H1 (cell line): Measurements from ENCODE around the gene AKR1C2. TPM values are rescaled to one million over a fixed set of nuclear protein-coding genes. Genes with fewer than 3 reads are reported as not detected.
"Not testable (repeated sequence)": the region's sequence is repeated elsewhere in the genome, so short reads cannot be mapped to it uniquely, and the experiment has no call there.

Source experiments
- CTCF ChIA-PET: fragments of 300-600 bp; sonication (Branson Sonifier 250); formaldehyde crosslinking; loops from one replicate; lab custom pipeline; 2021; ENCODE audit not compliant: partially characterized antibody; lab: Charles Lee
- POLR2A ChIA-PET: fragments of 300-600 bp; sonication (Branson Sonifier 250); formaldehyde crosslinking; loops from one replicate; lab custom pipeline; 2021; ENCODE audit warnings: inconsistent platforms; ENCODE audit not compliant: partially characterized antibody; lab: Charles Lee
- DNase-seq, 2 experiments: peaks; one replicate each; pipeline versions ENCODE4 v3.0.0 to v3.0.0-alpha.2; 2010 to 2022; ENCODE audit warnings: low spot score in 2 of 2, low read depth in 1 of 2, mixed read lengths in 1 of 2
- FAIRE-seq: peaks from 2 replicates; lab custom pipeline; 2011; peaks lifted over from hg19 to GRCh38; lab: Jason Lieb, UNC
- H2AFZ ChIP-seq: 2 replicates; pipeline ENCODE4 v1.8.1; 2012; ENCODE audit warnings: low read length, inconsistent platforms
- H2AK5ac ChIP-seq: 2 replicates; pipeline ENCODE4 v1.6.1; 2013; ENCODE audit warnings: low read depth, low read length
- H2BK120ac ChIP-seq: replicated peaks from 2 replicates; pipeline ENCODE3; 2013; ENCODE audit warnings: low read depth, low read length, inconsistent platforms
- H2BK12ac ChIP-seq: 2 replicates; pipeline ENCODE4 v1.6.1; 2013; ENCODE audit warnings: low read depth, low read length
- H2BK15ac ChIP-seq: 2 replicates; pipeline ENCODE4 v1.6.1; 2013; ENCODE audit warnings: low read length
- H2BK20ac ChIP-seq: 2 replicates; pipeline ENCODE4 v1.6.1; 2013; ENCODE audit warnings: low read length
- H2BK5ac ChIP-seq: 2 replicates; pipeline ENCODE4 v1.6.1; 2013; ENCODE audit warnings: low read depth, low read length
- H3K14ac ChIP-seq: 2 replicates; pipeline ENCODE4 v1.6.1; 2013; ENCODE audit warnings: inconsistent platforms; ENCODE audit not compliant: insufficient read length
- H3K18ac ChIP-seq: 2 replicates; pipeline ENCODE4 v1.6.1; 2013; ENCODE audit warnings: low read length; ENCODE audit errors: extremely low read depth
- H3K23ac ChIP-seq: 2 replicates; pipeline ENCODE4 v1.6.1; 2013; ENCODE audit warnings: inconsistent platforms; ENCODE audit not compliant: insufficient read length
- H3K23me2 ChIP-seq: 2 replicates; pipeline ENCODE4 v1.6.1; 2013; ENCODE audit warnings: low read depth, low read length
- H3K27ac ChIP-seq: 2 replicates; pipeline ENCODE4 v1.6.1; 2011; ENCODE audit warnings: low read depth, low read length, inconsistent platforms
- H3K27me3 ChIP-seq, 4 experiments: replicated peaks in 1 of 4; 1 replicate in 1 of 4; 2 replicates in 3 of 4; pipeline versions ENCODE4 v1.6.1 to v1.8.1; 2011 to 2013; ENCODE audit warnings: low read length in 3 of 4, mild to moderate bottlenecking in 3 of 4, inconsistent platforms in 2 of 4, mixed read lengths in 2 of 4, moderate library complexity in 1 of 4; ENCODE audit not compliant: control insufficient read depth in 3 of 4, insufficient read depth in 3 of 4; ENCODE audit errors: extremely low read depth in 1 of 4
- H3K36me3 ChIP-seq, 4 experiments: 2 replicates each; pipeline versions ENCODE4 v1.6.1 to v1.8.1; 2011 to 2013; ENCODE audit warnings: mild to moderate bottlenecking in 4 of 4, low read length in 3 of 4, moderate library complexity in 2 of 4, control low read depth in 1 of 4, inconsistent platforms in 1 of 4; ENCODE audit not compliant: insufficient read depth in 4 of 4, control insufficient read depth in 2 of 4
- H3K4ac ChIP-seq: replicated peaks from 2 replicates; pipeline ENCODE3; 2013; ENCODE audit warnings: low read length, low read depth, mixed read lengths, inconsistent platforms; ENCODE audit not compliant: insufficient read length
- H3K4me1 ChIP-seq, 4 experiments: replicated peaks in 1 of 4; 1 replicate in 1 of 4; 2 replicates in 3 of 4; pipeline versions ENCODE4 v1.6.1 to v1.8.1; 2011 to 2013; ENCODE audit warnings: low read length in 3 of 4, inconsistent platforms in 2 of 4, mixed read lengths in 1 of 4; ENCODE audit not compliant: insufficient read depth in 4 of 4, control insufficient read depth in 3 of 4
- H3K4me2 ChIP-seq, 2 experiments: 2 replicates each; pipeline versions ENCODE4 v1.6.1 to v1.8.1; 2011 to 2013; ENCODE audit warnings: low read depth in 2 of 2, low read length in 2 of 2, control low read depth in 1 of 2, inconsistent platforms in 1 of 2, mild to moderate bottlenecking in 1 of 2; ENCODE audit not compliant: insufficient read depth in 1 of 2
- H3K4me3 ChIP-seq, 4 experiments: fragments of 200-600, 300-600 bp in 1 of 4; sonication (generic), shearing (Covaris generic), sonication (Bioruptor Twin) in 1 of 4; 2 replicates each; pipeline versions ENCODE4 v1.5.1 to v1.8.1; 2011 to 2016; ENCODE audit warnings: low read length in 4 of 4, low read depth in 3 of 4, control low read depth in 2 of 4, inconsistent platforms in 2 of 4, mild to moderate bottlenecking in 2 of 4, mixed read lengths in 1 of 4, moderate library complexity in 1 of 4; ENCODE audit not compliant: insufficient read depth in 2 of 4; ENCODE audit errors: extremely low read depth in 1 of 4
- H3K56ac ChIP-seq: replicated peaks from 2 replicates; pipeline ENCODE3; 2013; ENCODE audit warnings: low read depth, mild to moderate bottlenecking, mixed read lengths, low read length, inconsistent platforms; ENCODE audit not compliant: insufficient read length
- H3K79me1 ChIP-seq: 2 replicates; pipeline ENCODE4 v1.6.1; 2013; ENCODE audit warnings: low read depth, low read length, control low read depth
- H3K79me2 ChIP-seq, 2 experiments: 2 replicates each; pipeline versions ENCODE4 v1.6.1 to v1.8.1; 2012 to 2013; ENCODE audit warnings: low read length in 2 of 2, mild to moderate bottlenecking in 2 of 2, inconsistent platforms in 1 of 2; ENCODE audit not compliant: insufficient read depth in 2 of 2, control insufficient read depth in 1 of 2
- H3K9ac ChIP-seq, 4 experiments: replicated peaks in 1 of 4; 1 replicate in 1 of 4; 2 replicates in 3 of 4; pipeline versions ENCODE4 v1.6.1 to v1.8.1; 2011 to 2013; ENCODE audit warnings: low read depth in 3 of 4, low read length in 3 of 4, control low read depth in 2 of 4, mild to moderate bottlenecking in 2 of 4, moderate library complexity in 2 of 4, inconsistent platforms in 1 of 4; ENCODE audit errors: extremely low read depth in 1 of 4
- H3K9me3 ChIP-seq, 2 experiments: 2 replicates each; pipeline versions ENCODE4 v1.6.1 to v1.8.1; 2012 to 2013; ENCODE audit warnings: mild to moderate bottlenecking in 2 of 2, moderate library complexity in 2 of 2, control low read depth in 1 of 2, inconsistent platforms in 1 of 2, low read depth in 1 of 2, low read length in 1 of 2, mixed read lengths in 1 of 2; ENCODE audit not compliant: insufficient read depth in 2 of 2
- H4K20me1 ChIP-seq, 2 experiments: replicated peaks in 1 of 2; 2 replicates each; pipeline versions ENCODE3 to v1.8.1; 2011 to 2013; ENCODE audit warnings: inconsistent platforms in 2 of 2, low read length in 2 of 2, mild to moderate bottlenecking in 1 of 2; ENCODE audit not compliant: insufficient read depth in 2 of 2, control insufficient read depth in 1 of 2
- H4K5ac ChIP-seq: 2 replicates; pipeline ENCODE4 v1.6.1; 2013; ENCODE audit warnings: low read length, low read depth, mixed read lengths, inconsistent platforms; ENCODE audit not compliant: insufficient read length
- H4K8ac ChIP-seq: 2 replicates; pipeline ENCODE4 v1.8.0; 2013; ENCODE audit warnings: mild to moderate bottlenecking, moderate library complexity, low read length, inconsistent platforms; ENCODE audit not compliant: insufficient read depth; ENCODE audit errors: extremely low read depth
- H4K91ac ChIP-seq: replicated peaks from 2 replicates; pipeline ENCODE3; 2013; ENCODE audit warnings: low read length, mixed read lengths, inconsistent platforms; ENCODE audit not compliant: insufficient read length
- WGBS, 2 experiments: shearing (Covaris generic) in 1 of 2; methylation state at CpG; one replicate each; pipeline versions ENCODE4 v1.1.6 to v1.1.7; 2013 to 2015; ENCODE audit warnings: low lambda C conversion rate in 2 of 2, mixed read lengths in 2 of 2, inconsistent platforms in 1 of 2, low coverage in 1 of 2, missing lambda C conversion rate in 1 of 2; ENCODE audit not compliant: insufficient replicate concordance in 2 of 2, insufficient coverage in 1 of 2, insufficient read length in 1 of 2; ENCODE audit errors: extremely low coverage in 1 of 2, missing lambda C conversion rate in 1 of 2; 5-methylcytosine and 5-hydroxymethylcytosine counted together
- polyA plus RNA-seq, 7 experiments: library from polyadenylated mRNA; depleted of rRNA in 3 of 7; stranded (reverse) in 5 of 7; unstranded in 2 of 7; fragments of >200 nt in 5 of 7; fragments of 200-250 nt in 2 of 7; gene quantifications; 1 replicate in 5 of 7; 2 replicates in 1 of 7; 4 replicates in 1 of 7; pipeline versions ENCODE4 v1.2.1 to v1.2.3, GENCODE V29; 2011 to 2013; ENCODE audit warnings: missing spikeins in 2 of 7, mixed read lengths in 2 of 7
- total RNA-seq: library from RNA; stranded (reverse); fragmentation: NEBNext Ultra II Directional; extraction: Animal tissue kit (Norgen Biotek cat#: 25700); gene quantifications from 2 replicates; pipeline ENCODE4 v1.2.1, GENCODE V29; 2021

Gene AKR1C2
- total and polyA plus RNA-seq, 2 of the 8 experiments (the other 6 are each of a cell fraction or from before 2014, with no cell fraction given) = 0.77 to 1.2 TPM

- H4K5ac ChIP-seq, H3K27ac ChIP-seq, H3K4ac ChIP-seq, H3K4me3 ChIP-seq, H3K36me3 ChIP-seq, H3K23me2 ChIP-seq, FAIRE-seq, H2BK12ac ChIP-seq, H4K8ac ChIP-seq, DNase-seq, H3K14ac ChIP-seq, H4K20me1 ChIP-seq, H3K18ac ChIP-seq, H4K91ac ChIP-seq, H3K9me3 ChIP-seq, H2BK15ac ChIP-seq, H2BK120ac ChIP-seq, H2BK5ac ChIP-seq, H3K4me1 ChIP-seq, H2BK20ac ChIP-seq, H3K9ac ChIP-seq, H3K79me2 ChIP-seq, H3K56ac ChIP-seq, H3K79me1 ChIP-seq, H3K4me2 ChIP-seq, H3K27me3 ChIP-seq, H3K23ac ChIP-seq, H2AK5ac ChIP-seq, POLR2A ChIA-PET, H2AFZ ChIP-seq: not testable (repeated sequence)
- CTCF ChIA-PET = interaction anchor here (0.6 to 0.9 kb wide), 3 partner anchors 76 to 362 kb away, joined by 3 read pairs; no protein-coding TSS in a partner anchor
- WGBS, 2 experiments = 75% methylated on average over 2 of the region's 3 CpGs; no CpG with 5 or more reads in 1 of the 2 experiments
Observed at GRCh38 chr10:5018671-5019277, 15.1 kb upstream of the AKR1C2 start.
